ENCODE data around the gene SULT1C2.

DNA sequence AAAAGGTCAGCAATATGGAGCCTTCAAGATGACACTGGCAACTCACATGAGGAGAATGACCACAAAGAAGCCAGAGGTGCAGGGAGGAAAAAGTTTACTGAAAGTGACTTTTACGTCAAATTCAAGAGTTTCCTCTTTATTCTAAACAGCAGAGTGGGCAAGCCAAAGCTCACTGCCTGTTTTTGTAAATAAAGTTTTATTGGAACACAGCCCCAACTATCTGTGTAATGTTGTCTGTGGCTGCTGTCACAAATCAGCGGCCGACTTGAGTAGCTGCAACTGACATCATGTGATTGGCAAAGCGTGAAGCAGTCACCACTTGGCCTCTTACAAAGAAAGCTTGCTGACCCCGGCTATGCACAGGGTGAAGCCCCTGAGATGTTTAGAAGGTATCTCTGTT lies 9.2 kb upstream of the SULT1C2 start:
- TF ChIP-seq, protein P1, sequence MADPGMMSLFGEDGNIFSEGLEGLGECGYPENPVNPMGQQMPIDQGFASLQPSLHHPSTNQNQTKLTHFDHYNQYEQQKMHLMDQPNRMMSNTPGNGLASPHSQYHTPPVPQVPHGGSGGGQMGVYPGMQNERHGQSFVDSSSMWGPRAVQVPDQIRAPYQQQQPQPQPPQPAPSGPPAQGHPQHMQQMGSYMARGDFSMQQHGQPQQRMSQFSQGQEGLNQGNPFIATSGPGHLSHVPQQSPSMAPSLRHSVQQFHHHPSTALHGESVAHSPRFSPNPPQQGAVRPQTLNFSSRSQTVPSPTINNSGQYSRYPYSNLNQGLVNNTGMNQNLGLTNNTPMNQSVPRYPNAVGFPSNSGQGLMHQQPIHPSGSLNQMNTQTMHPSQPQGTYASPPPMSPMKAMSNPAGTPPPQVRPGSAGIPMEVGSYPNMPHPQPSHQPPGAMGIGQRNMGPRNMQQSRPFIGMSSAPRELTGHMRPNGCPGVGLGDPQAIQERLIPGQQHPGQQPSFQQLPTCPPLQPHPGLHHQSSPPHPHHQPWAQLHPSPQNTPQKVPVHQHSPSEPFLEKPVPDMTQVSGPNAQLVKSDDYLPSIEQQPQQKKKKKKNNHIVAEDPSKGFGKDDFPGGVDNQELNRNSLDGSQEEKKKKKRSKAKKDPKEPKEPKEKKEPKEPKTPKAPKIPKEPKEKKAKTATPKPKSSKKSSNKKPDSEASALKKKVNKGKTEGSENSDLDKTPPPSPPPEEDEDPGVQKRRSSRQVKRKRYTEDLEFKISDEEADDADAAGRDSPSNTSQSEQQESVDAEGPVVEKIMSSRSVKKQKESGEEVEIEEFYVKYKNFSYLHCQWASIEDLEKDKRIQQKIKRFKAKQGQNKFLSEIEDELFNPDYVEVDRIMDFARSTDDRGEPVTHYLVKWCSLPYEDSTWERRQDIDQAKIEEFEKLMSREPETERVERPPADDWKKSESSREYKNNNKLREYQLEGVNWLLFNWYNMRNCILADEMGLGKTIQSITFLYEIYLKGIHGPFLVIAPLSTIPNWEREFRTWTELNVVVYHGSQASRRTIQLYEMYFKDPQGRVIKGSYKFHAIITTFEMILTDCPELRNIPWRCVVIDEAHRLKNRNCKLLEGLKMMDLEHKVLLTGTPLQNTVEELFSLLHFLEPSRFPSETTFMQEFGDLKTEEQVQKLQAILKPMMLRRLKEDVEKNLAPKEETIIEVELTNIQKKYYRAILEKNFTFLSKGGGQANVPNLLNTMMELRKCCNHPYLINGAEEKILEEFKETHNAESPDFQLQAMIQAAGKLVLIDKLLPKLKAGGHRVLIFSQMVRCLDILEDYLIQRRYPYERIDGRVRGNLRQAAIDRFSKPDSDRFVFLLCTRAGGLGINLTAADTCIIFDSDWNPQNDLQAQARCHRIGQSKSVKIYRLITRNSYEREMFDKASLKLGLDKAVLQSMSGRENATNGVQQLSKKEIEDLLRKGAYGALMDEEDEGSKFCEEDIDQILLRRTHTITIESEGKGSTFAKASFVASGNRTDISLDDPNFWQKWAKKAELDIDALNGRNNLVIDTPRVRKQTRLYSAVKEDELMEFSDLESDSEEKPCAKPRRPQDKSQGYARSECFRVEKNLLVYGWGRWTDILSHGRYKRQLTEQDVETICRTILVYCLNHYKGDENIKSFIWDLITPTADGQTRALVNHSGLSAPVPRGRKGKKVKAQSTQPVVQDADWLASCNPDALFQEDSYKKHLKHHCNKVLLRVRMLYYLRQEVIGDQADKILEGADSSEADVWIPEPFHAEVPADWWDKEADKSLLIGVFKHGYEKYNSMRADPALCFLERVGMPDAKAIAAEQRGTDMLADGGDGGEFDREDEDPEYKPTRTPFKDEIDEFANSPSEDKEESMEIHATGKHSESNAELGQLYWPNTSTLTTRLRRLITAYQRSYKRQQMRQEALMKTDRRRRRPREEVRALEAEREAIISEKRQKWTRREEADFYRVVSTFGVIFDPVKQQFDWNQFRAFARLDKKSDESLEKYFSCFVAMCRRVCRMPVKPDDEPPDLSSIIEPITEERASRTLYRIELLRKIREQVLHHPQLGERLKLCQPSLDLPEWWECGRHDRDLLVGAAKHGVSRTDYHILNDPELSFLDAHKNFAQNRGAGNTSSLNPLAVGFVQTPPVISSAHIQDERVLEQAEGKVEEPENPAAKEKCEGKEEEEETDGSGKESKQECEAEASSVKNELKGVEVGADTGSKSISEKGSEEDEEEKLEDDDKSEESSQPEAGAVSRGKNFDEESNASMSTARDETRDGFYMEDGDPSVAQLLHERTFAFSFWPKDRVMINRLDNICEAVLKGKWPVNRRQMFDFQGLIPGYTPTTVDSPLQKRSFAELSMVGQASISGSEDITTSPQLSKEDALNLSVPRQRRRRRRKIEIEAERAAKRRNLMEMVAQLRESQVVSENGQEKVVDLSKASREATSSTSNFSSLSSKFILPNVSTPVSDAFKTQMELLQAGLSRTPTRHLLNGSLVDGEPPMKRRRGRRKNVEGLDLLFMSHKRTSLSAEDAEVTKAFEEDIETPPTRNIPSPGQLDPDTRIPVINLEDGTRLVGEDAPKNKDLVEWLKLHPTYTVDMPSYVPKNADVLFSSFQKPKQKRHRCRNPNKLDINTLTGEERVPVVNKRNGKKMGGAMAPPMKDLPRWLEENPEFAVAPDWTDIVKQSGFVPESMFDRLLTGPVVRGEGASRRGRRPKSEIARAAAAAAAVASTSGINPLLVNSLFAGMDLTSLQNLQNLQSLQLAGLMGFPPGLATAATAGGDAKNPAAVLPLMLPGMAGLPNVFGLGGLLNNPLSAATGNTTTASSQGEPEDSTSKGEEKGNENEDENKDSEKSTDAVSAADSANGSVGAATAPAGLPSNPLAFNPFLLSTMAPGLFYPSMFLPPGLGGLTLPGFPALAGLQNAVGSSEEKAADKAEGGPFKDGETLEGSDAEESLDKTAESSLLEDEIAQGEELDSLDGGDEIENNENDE (IDR thresholded peaks at IDR 0.05; ENCODE audit: insufficient replicate concordance, low read length): no peak
- TF ChIP-seq NRF1 (IDR thresholded peaks at IDR 0.05; ENCODE audit: low read depth, low read length) (no peak), HDAC2 (IDR thresholded peaks at IDR 0.05; ENCODE audit: borderline replicate concordance in 1 of 2, low read depth in 2 of 2, low read length in 2 of 2) (no peak), CTCF (IDR thresholded peaks at IDR 0.05; ENCODE audit: control extremely low read depth in 1 of 3, insufficient read depth in 1 of 3, low read depth in 1 of 3, low read length in 3 of 3) (no peak), YY1 (IDR thresholded peaks at IDR 0.05; ENCODE audit: low read depth, low read length) (no peak), PHF8 (conservative IDR thresholded peaks at IDR 0.05; ENCODE audit: low read depth, low read length) (no peak), EZH2 (IDR thresholded peaks at IDR 0.05; ENCODE audit: low read depth, low read length, severe bottlenecking) (no peak), RAD21 (IDR thresholded peaks at IDR 0.05 in 1 of 2, conservative IDR thresholded peaks at IDR 0.05 in 1 of 2; ENCODE audit: low read depth in 2 of 2, low read length in 2 of 2) (no peak), POLR2A (IDR thresholded peaks at IDR 0.05; ENCODE audit: control extremely low read depth in 1 of 2, low read depth in 2 of 2, low read length in 2 of 2) (no peak), POLR2AphosphoS5 (IDR thresholded peaks at IDR 0.05; ENCODE audit: low read depth, low read length) (no peak), NANOG (IDR thresholded peaks at IDR 0.05; ENCODE audit: insufficient read depth, low read depth, low read length, poor library complexity, severe bottlenecking) (no peak)

Data from H1 (cell line).